Fibroblast of lung (primary cell): ENCODE measurements around the gene INTS7. TPM values are rescaled to one million over a fixed set of nuclear protein-coding genes. Genes with fewer than 3 reads are reported as not detected.

ENCODE experiments used
- DNase-seq, 2 donors: peaks; one replicate each; pipeline versions ENCODE4 v3.0.0 to v3.0.0-alpha.2; 2010; ENCODE audit warnings: low read depth in 2 of 2
- H2AFZ ChIP-seq: 2 replicates; pipeline ENCODE4 v1.5.1; 2012; ENCODE audit warnings: low read length, control low read depth, inconsistent platforms
- H3K27ac ChIP-seq: 2 replicates; pipeline ENCODE4 v1.5.1; 2011; ENCODE audit warnings: low read length, control low read depth; ENCODE audit not compliant: insufficient read depth
- H3K27me3 ChIP-seq: 2 replicates; pipeline ENCODE4 v1.5.1; 2011; ENCODE audit warnings: mild to moderate bottlenecking, low read length; ENCODE audit not compliant: control insufficient read depth, insufficient read depth
- H3K36me3 ChIP-seq: 2 replicates; pipeline ENCODE4 v1.5.1; 2011; ENCODE audit warnings: low read length; ENCODE audit not compliant: control insufficient read depth, insufficient read depth
- H3K4me1 ChIP-seq: 2 replicates; pipeline ENCODE4 v1.5.1; 2011; ENCODE audit warnings: low read length; ENCODE audit not compliant: control insufficient read depth, insufficient read depth; ENCODE audit errors: extremely low read depth
- H3K4me2 ChIP-seq: 2 replicates; pipeline ENCODE4 v1.5.1; 2011; ENCODE audit warnings: low read length, control low read depth; ENCODE audit not compliant: insufficient read depth; ENCODE audit errors: extremely low read depth
- H3K4me3 ChIP-seq, 4 experiments: fragments of 200-600 bp in 1 of 4; sonication (generic) in 1 of 4; replicated peaks in 1 of 4; 2 replicates each; pipeline ENCODE4 v1.5.1; 2011 to 2016; ENCODE audit warnings: low read length in 4 of 4, low read depth in 3 of 4, mild to moderate bottlenecking in 3 of 4, control low read depth in 2 of 4, inconsistent platforms in 1 of 4, mixed read lengths in 1 of 4; ENCODE audit not compliant: insufficient read depth in 1 of 4; ENCODE audit errors: control extremely low read depth in 1 of 4
- H3K79me2 ChIP-seq: 2 replicates; pipeline ENCODE4 v1.5.1; 2012; ENCODE audit warnings: mild to moderate bottlenecking, low read length, inconsistent platforms; ENCODE audit not compliant: control insufficient read depth, insufficient read depth
- H3K9ac ChIP-seq: 2 replicates; pipeline ENCODE4 v1.5.1; 2011; ENCODE audit warnings: mild to moderate bottlenecking, low read length, control low read depth; ENCODE audit not compliant: insufficient read depth
- H3K9me3 ChIP-seq: 2 replicates; pipeline ENCODE4 v1.5.1; 2012; ENCODE audit warnings: low read depth, low read length; ENCODE audit not compliant: control insufficient read depth, insufficient read depth
- H4K20me1 ChIP-seq: 2 replicates; pipeline ENCODE4 v1.5.1; 2011; ENCODE audit warnings: low read length; ENCODE audit not compliant: control insufficient read depth, insufficient read depth; ENCODE audit errors: extremely low read depth
- EZH2 ChIP-seq: IDR thresholded peaks from 2 replicates; pipeline ENCODE4 v1.5.1; 2012; ENCODE audit warnings: low read length, control low read depth, mild to moderate bottlenecking; ENCODE audit errors: missing control alignments
- polyA plus RNA-seq, 2 donors: library from polyadenylated mRNA; depleted of rRNA in 1 of 2; stranded (reverse) in 1 of 2; unstranded in 1 of 2; fragments of >200 nt; gene quantifications; 2 replicates each; pipeline ENCODE4 v1.2.1, GENCODE V29; 2011 to 2012; ENCODE audit warnings: missing spikeins in 1 of 2
- total RNA-seq: library from RNA; depleted of rRNA; stranded (reverse); fragments of >200 nt; gene quantifications from 2 replicates; pipeline ENCODE4 v1.2.1, GENCODE V29; 2014
- TF ChIP-seq, protein P1 (sequence below), 2 donors: IDR thresholded peaks in 1 of 2; conservative IDR thresholded peaks in 1 of 2; 1 replicate in 1 of 2; 2 replicates in 1 of 2; pipeline ENCODE4 v1.5.1; 2011 to 2012; ENCODE audit warnings: low read length in 2 of 2, control low read depth in 1 of 2, inconsistent platforms in 1 of 2, low read depth in 1 of 2, mild to moderate bottlenecking in 1 of 2

Gene INTS7
- total and polyA plus RNA-seq, 2 donors (not counting 1 experiment from before 2014, with no cell fraction given), result 20.6 to 23.7 TPM

- H3K9ac ChIP-seq, result no peak overlapping the region
- H2AFZ ChIP-seq, result no peak overlapping the region
- H3K4me3 ChIP-seq, result no peak overlapping the region
- H3K27ac ChIP-seq, result no peak overlapping the region
- no peak for DNase-seq
- no peak for TF ChIP-seq EZH2
- TF ChIP-seq, protein P1, sequence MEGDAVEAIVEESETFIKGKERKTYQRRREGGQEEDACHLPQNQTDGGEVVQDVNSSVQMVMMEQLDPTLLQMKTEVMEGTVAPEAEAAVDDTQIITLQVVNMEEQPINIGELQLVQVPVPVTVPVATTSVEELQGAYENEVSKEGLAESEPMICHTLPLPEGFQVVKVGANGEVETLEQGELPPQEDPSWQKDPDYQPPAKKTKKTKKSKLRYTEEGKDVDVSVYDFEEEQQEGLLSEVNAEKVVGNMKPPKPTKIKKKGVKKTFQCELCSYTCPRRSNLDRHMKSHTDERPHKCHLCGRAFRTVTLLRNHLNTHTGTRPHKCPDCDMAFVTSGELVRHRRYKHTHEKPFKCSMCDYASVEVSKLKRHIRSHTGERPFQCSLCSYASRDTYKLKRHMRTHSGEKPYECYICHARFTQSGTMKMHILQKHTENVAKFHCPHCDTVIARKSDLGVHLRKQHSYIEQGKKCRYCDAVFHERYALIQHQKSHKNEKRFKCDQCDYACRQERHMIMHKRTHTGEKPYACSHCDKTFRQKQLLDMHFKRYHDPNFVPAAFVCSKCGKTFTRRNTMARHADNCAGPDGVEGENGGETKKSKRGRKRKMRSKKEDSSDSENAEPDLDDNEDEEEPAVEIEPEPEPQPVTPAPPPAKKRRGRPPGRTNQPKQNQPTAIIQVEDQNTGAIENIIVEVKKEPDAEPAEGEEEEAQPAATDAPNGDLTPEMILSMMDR (conservative IDR thresholded peaks at IDR 0.05 in 1 of 2, IDR thresholded peaks at IDR 0.05 in 1 of 2; ENCODE audit: low read depth in 1 of 2, low read length in 2 of 2), result no peak
- H3K36me3 ChIP-seq, result no peaks in the 10 kb centered on the region
- no peaks in the 10 kb centered on the region for H3K27me3 ChIP-seq
- H3K4me2 ChIP-seq, result no peak overlapping the region
- H3K9me3 ChIP-seq, result no peaks in the 10 kb centered on the region
- H3K79me2 ChIP-seq, result no peaks in the 10 kb centered on the region
- no peaks in the 10 kb centered on the region for H4K20me1 ChIP-seq
- no peaks in the 10 kb centered on the region for H3K4me1 ChIP-seq
These were observed 132.6 kb downstream of the INTS7 start for GRCh38 chr1:211902624-211903291.

DNA sequence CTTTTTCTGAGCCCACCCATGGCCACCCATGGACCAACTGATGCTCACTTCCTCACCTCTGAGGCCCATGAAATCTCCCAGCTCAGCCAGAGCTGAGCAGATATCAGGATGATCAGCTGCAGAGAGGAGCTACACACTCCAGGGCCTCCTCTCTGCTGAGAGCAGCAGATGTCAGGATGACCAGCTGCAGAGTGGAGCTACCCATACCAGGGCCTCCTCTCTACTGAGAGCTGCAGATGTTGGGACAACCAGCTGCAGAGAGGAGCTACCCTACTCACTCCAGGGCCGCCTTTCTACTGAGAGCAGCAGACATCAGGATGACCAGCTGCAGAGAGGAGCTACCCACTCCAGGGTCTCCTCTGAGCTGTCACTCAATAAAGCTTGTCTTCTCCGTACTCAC, 133.4 kb downstream of the INTS7 start:
- H3K4me1 ChIP-seq, result no peaks in the 10 kb centered on the region
- peaks cover 4% of the 10 kb centered on the region for H3K27me3 ChIP-seq
- no peak for DNase-seq
- no peaks in the 10 kb centered on the region for H3K36me3 ChIP-seq
- H3K9me3 ChIP-seq, result no peaks in the 10 kb centered on the region
- no peak overlapping the region for H3K27ac ChIP-seq
- no peak for TF ChIP-seq EZH2
- TF ChIP-seq, protein P1 (conservative IDR thresholded peaks at IDR 0.05 in 1 of 2, IDR thresholded peaks at IDR 0.05 in 1 of 2; ENCODE audit: low read depth in 1 of 2, low read length in 2 of 2), result no peak
- no peaks in the 10 kb centered on the region for H4K20me1 ChIP-seq
- no peaks in the 10 kb centered on the region for H3K79me2 ChIP-seq
- no peak overlapping the region for H3K4me2 ChIP-seq
- no peak overlapping the region for H3K4me3 ChIP-seq
- H2AFZ ChIP-seq, result no peak overlapping the region
- no peak overlapping the region for H3K9ac ChIP-seq

DNA sequence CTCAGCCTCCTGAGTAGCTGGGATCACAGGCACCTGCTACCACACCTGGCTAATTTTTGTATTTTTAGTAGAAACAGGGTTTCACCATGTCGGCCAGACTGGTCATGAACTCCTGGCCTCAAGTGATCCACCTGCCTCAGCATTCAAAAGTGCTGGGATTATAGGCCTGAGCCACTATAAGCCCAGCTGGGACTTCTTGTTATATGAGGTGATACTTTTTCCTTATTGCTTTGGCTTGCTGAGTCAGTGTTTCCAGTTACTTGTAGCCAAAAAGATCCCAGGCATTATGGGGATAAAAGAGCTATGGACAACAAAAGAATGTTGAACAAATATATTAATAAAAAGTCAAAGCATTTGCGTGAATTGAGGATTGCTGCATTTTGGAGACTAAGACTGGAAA, 134.9 kb downstream of the INTS7 start:
- Histone ChIP-seq H4K20me1 (no peaks in the 10 kb centered on the region), H3K27ac (no peak overlapping the region), H3K27me3 (peaks cover 4% of the 10 kb centered on the region), H3K9me3 (no peaks in the 10 kb centered on the region), H3K4me2 (no peak overlapping the region), H3K79me2 (no peaks in the 10 kb centered on the region), H3K4me3 (no peak overlapping the region), H3K36me3 (no peaks in the 10 kb centered on the region), H3K9ac (no peak overlapping the region), H3K4me1 (no peaks in the 10 kb centered on the region), H2AFZ (no peak overlapping the region)
- TF ChIP-seq, protein P1 (conservative IDR thresholded peaks at IDR 0.05 in 1 of 2, IDR thresholded peaks at IDR 0.05 in 1 of 2; ENCODE audit: low read depth in 1 of 2, low read length in 2 of 2), result no peak
- TF ChIP-seq EZH2, result no peak
- DNase-seq, result no peak
